Testis (tissue), 2 donors: ENCODE data around the gene ZNF462.

Experiments
- POLR2A ChIP-seq: fragments of 450-650 bp; IDR thresholded peaks from one replicate; pipeline ENCODE4 v1.6.1; 2017; ENCODE audit warnings: antibody characterized with exemption, mild to moderate bottlenecking, moderate library complexity
- TF ChIP-seq, protein P1 (sequence below), 3 experiments: fragments of 450-650 bp in 2 of 3; fragments of 200-600 bp in 1 of 3; sonication (generic) in 1 of 3; IDR thresholded peaks; one replicate each; pipeline ENCODE4 v1.5.1; 2016 to 2019; ENCODE audit warnings: antibody characterized with exemption in 3 of 3, mild to moderate bottlenecking in 2 of 3, moderate library complexity in 1 of 3

GRCh38 chr9:106862821-106863720 lies at the start of gene ZNF462:
- TF ChIP-seq, protein P1, sequence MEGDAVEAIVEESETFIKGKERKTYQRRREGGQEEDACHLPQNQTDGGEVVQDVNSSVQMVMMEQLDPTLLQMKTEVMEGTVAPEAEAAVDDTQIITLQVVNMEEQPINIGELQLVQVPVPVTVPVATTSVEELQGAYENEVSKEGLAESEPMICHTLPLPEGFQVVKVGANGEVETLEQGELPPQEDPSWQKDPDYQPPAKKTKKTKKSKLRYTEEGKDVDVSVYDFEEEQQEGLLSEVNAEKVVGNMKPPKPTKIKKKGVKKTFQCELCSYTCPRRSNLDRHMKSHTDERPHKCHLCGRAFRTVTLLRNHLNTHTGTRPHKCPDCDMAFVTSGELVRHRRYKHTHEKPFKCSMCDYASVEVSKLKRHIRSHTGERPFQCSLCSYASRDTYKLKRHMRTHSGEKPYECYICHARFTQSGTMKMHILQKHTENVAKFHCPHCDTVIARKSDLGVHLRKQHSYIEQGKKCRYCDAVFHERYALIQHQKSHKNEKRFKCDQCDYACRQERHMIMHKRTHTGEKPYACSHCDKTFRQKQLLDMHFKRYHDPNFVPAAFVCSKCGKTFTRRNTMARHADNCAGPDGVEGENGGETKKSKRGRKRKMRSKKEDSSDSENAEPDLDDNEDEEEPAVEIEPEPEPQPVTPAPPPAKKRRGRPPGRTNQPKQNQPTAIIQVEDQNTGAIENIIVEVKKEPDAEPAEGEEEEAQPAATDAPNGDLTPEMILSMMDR (IDR thresholded peaks at IDR 0.05), result peak; percentile 92 to 99 (median 96)
- no peak for TF ChIP-seq POLR2A
